ENCODE results near the gene ATP2B1. TPM values are rescaled to one million over a fixed set of nuclear protein-coding genes. Genes with fewer than 3 reads are reported as not detected.
A peak's percentile ranks its signal among the peaks of the same experiment; 100 is the strongest.

ATP2B1 gene
- total RNA-seq, 2 donors from 2014 or later: 14.9 to 18.5 TPM

GRCh38 chr12:89542912-89543592 is 165.6 kb downstream of the ATP2B1 start:
- DNase-seq (ENCODE audit: low spot score): peak; percentile 65
- no peaks in the 10 kb centered on the region for H3K9me3 ChIP-seq
- peak; percentile 62 to 88 for TF ChIP-seq CTCF (IDR thresholded peaks at IDR 0.05)
- H3K27ac ChIP-seq: no peak overlapping the region
- H3K27me3 ChIP-seq: no peaks in the 10 kb centered on the region
- H3K4me1 ChIP-seq: peaks cover 0 to 28% of the 10 kb centered on the region in 2 donors
- no peaks in the 10 kb centered on the region for H3K36me3 ChIP-seq
- H3K4me3 ChIP-seq: no peak overlapping the region

GRCh38 chr12:89542236-89542635 is 166.4 kb downstream of the ATP2B1 start:
- DNase-seq (ENCODE audit: low spot score): no peak
- H3K4me3 ChIP-seq: no peak overlapping the region
- no peak for TF ChIP-seq CTCF (IDR thresholded peaks at IDR 0.05)

GRCh38 chr12:89540586-89540985 is 168.1 kb downstream of the ATP2B1 start:
- H3K9me3 ChIP-seq: no peaks in the 10 kb centered on the region
- H3K4me3 ChIP-seq: no peak overlapping the region
- H3K27me3 ChIP-seq: no peaks in the 10 kb centered on the region
- no peak for TF ChIP-seq CTCF (IDR thresholded peaks at IDR 0.05)
- no peaks in the 10 kb centered on the region for H3K36me3 ChIP-seq
- H3K4me1 ChIP-seq: peaks cover 0 to 25% of the 10 kb centered on the region in 2 donors
- no peak overlapping the region for H3K27ac ChIP-seq
- no peak for DNase-seq (ENCODE audit: low spot score)

More at GRCh38 chr12:89542236-89542635, 166.4 kb downstream of the ATP2B1 start:
- peaks cover 0 to 28% of the 10 kb centered on the region in 2 donors for H3K4me1 ChIP-seq
- no peaks in the 10 kb centered on the region for H3K36me3 ChIP-seq
- H3K9me3 ChIP-seq: no peaks in the 10 kb centered on the region
- no peak overlapping the region for H3K27ac ChIP-seq
- no peaks in the 10 kb centered on the region for H3K27me3 ChIP-seq

GRCh38 chr12:89539426-89540223 is 169.0 kb downstream of the ATP2B1 start:
- Histone ChIP-seq H3K36me3 (no peaks in the 10 kb centered on the region), H3K27ac (no peak overlapping the region), H3K9me3 (no peaks in the 10 kb centered on the region), H3K4me3 (no peak overlapping the region), H3K4me1 (peaks cover 0 to 16% of the 10 kb centered on the region in 2 donors), H3K27me3 (no peaks in the 10 kb centered on the region)
- no peak for TF ChIP-seq CTCF (IDR thresholded peaks at IDR 0.05)
- DNase-seq (ENCODE audit: low spot score): no peak

- no peak for DNase-seq (ENCODE audit: low spot score)
- no peak for TF ChIP-seq CTCF (IDR thresholded peaks at IDR 0.05)
- H3K4me1 ChIP-seq: peaks cover 0 to 8% of the 10 kb centered on the region in 2 donors
These were observed 169.7 kb downstream of the ATP2B1 start for GRCh38 chr12:89538897-89539296.

More at GRCh38 chr12:89538897-89539296, 169.7 kb downstream of the ATP2B1 start:
- Histone ChIP-seq H3K4me3 (no peak overlapping the region), H3K27ac (no peak overlapping the region), H3K36me3 (no peaks in the 10 kb centered on the region), H3K27me3 (no peaks in the 10 kb centered on the region), H3K9me3 (no peaks in the 10 kb centered on the region)

Other genes with a start within 250 kb of the ATP2B1 start
- 1 to 10 TPM; 3.8 to 4.7 TPM for gene GALNT4, start 184.0 kb downstream of the ATP2B1 start, total RNA-seq
- 10 to 100 TPM in 1 of 2 donors, 1 to 10 TPM in 1; 9.8 to 10.6 TPM for gene POC1B, start 182.8 kb downstream of the ATP2B1 start, total RNA-seq

Data from right atrium auricular region (tissue), 2 donors.